IMR-90 (cell line): ENCODE measurements around the gene HRAS. TPM values are rescaled to one million over a fixed set of nuclear protein-coding genes. Genes with fewer than 3 reads are reported as not detected.

Source experiments
- ATAC-seq: fragments of 200-7000 bp; cut with Tn5 transposase; 2 replicates; pipeline ENCODE4 v1.9.1; 2020; ENCODE audit warnings: low read depth, mild to moderate bottlenecking, moderate library complexity
- BruUV-seq: library from RNA; stranded (reverse); fragments of 400-500 nt; replicated peaks from 2 replicates; lab custom pipeline; 2021; lab: Mats Ljungman, UMichigan
- CTCF ChIA-PET: fragments of 300-600 bp; formaldehyde crosslinking; extraction: SDS; loops from one replicate; lab custom pipeline; 2021; ENCODE audit warnings: antibody characterized with exemption; lab: Yijun Ruan, JAX
- POLR2A ChIA-PET: fragments of 300-600 bp; sonication (Branson Sonifier 250); formaldehyde crosslinking; loops from one replicate; lab custom pipeline; 2022; ENCODE audit warnings: antibody characterized with exemption; ENCODE audit not compliant: unreplicated experiment; lab: Charles Lee
- DNase-seq: peaks from one replicate; pipeline ENCODE4 v3.0.0; 2013
- H2AFZ ChIP-seq: replicated peaks from 2 replicates; pipeline ENCODE3; 2013; ENCODE audit warnings: low read length, mild to moderate bottlenecking; ENCODE audit not compliant: poor library complexity
- H2AK5ac ChIP-seq: 2 replicates; pipeline ENCODE4 v1.6.1; 2013; ENCODE audit warnings: low read depth, low read length, inconsistent platforms
- H2AK9ac ChIP-seq: replicated peaks from 2 replicates; pipeline ENCODE3; 2013; ENCODE audit warnings: mild to moderate bottlenecking, low read depth, low read length, moderate library complexity; ENCODE audit not compliant: poor library complexity
- H2BK120ac ChIP-seq: 2 replicates; pipeline ENCODE4 v1.6.1; 2013; ENCODE audit warnings: low read depth, low read length, inconsistent platforms
- H2BK15ac ChIP-seq: 3 replicates; pipeline ENCODE4 v1.6.1; 2013; ENCODE audit warnings: low read depth, low read length, inconsistent platforms
- H2BK20ac ChIP-seq: 2 replicates; pipeline ENCODE4 v1.6.1; 2013; ENCODE audit warnings: low read depth, mild to moderate bottlenecking, inconsistent platforms, low read length, moderate library complexity
- H2BK5ac ChIP-seq: 2 replicates; pipeline ENCODE4 v1.6.1; 2013; ENCODE audit warnings: mild to moderate bottlenecking, low read depth, low read length, inconsistent platforms; ENCODE audit not compliant: poor library complexity, severe bottlenecking
- H3K14ac ChIP-seq: replicated peaks from 2 replicates; pipeline ENCODE4 v1.6.1; 2013; ENCODE audit warnings: low read depth, low read length, inconsistent platforms
- H3K18ac ChIP-seq: 2 replicates; pipeline ENCODE4 v1.6.1; 2013; ENCODE audit warnings: low read depth, low read length, control low read depth
- H3K23ac ChIP-seq: 2 replicates; pipeline ENCODE4 v1.6.1; 2013; ENCODE audit warnings: low read depth, low read length, inconsistent platforms
- H3K27ac ChIP-seq: 2 replicates; pipeline ENCODE4 v1.5.1; 2013; ENCODE audit warnings: mild to moderate bottlenecking, control low read depth, low read length; ENCODE audit not compliant: insufficient read depth
- H3K27me3 ChIP-seq: 2 replicates; pipeline ENCODE4 v1.6.1; 2013; ENCODE audit warnings: low read length; ENCODE audit not compliant: control insufficient read depth, insufficient read depth
- H3K36me3 ChIP-seq: 2 replicates; pipeline ENCODE4 v1.6.1; 2013; ENCODE audit warnings: low read length, mixed read lengths; ENCODE audit not compliant: control insufficient read depth, insufficient read depth
- H3K4ac ChIP-seq: 2 replicates; pipeline ENCODE4 v1.6.1; 2013; ENCODE audit warnings: low read depth, low read length, inconsistent platforms
- H3K4me1 ChIP-seq: 2 replicates; pipeline ENCODE4 v1.6.1; 2013; ENCODE audit warnings: low read length, mixed read lengths; ENCODE audit not compliant: control insufficient read depth, insufficient read depth
- H3K4me2 ChIP-seq: 2 replicates; pipeline ENCODE4 v1.6.1; 2013; ENCODE audit warnings: low read depth, mild to moderate bottlenecking, control low read depth, low read length, moderate library complexity
- H3K4me3 ChIP-seq: 2 replicates; pipeline ENCODE4 v1.5.1; 2013; ENCODE audit warnings: low read depth, mild to moderate bottlenecking, control low read depth, low read length, moderate library complexity; ENCODE audit not compliant: insufficient read depth
- H3K56ac ChIP-seq: 2 replicates; pipeline ENCODE4 v1.6.1; 2013; ENCODE audit warnings: low read length, inconsistent platforms; ENCODE audit not compliant: insufficient read depth; ENCODE audit errors: extremely low read depth
- H3K79me1 ChIP-seq, 2 experiments: 2 replicates each; pipeline ENCODE4 v1.6.1; 2013; ENCODE audit warnings: low read length in 2 of 2, inconsistent platforms in 1 of 2, low read depth in 1 of 2
- H3K9ac ChIP-seq: 2 replicates; pipeline ENCODE4 v1.6.1; 2013; ENCODE audit warnings: low read depth, low read length, control low read depth
- H3K9me1 ChIP-seq: 2 replicates; pipeline ENCODE4 v1.6.1; 2013; ENCODE audit warnings: low read length, inconsistent platforms; ENCODE audit not compliant: insufficient read depth
- H3K9me3 ChIP-seq: 2 replicates; pipeline ENCODE4 v1.6.1; 2013; ENCODE audit warnings: low read length; ENCODE audit not compliant: control insufficient read depth, insufficient read depth
- H4K20me1 ChIP-seq: 2 replicates; pipeline ENCODE4 v1.6.1; 2013; ENCODE audit warnings: low read length, inconsistent platforms; ENCODE audit not compliant: insufficient read depth
- H4K5ac ChIP-seq: 2 replicates; pipeline ENCODE4 v1.6.1; 2013; ENCODE audit warnings: mild to moderate bottlenecking, low read depth, low read length, control low read depth
- H4K8ac ChIP-seq, 2 experiments: 2 replicates each; pipeline ENCODE4 v1.6.1; 2013; ENCODE audit warnings: low read depth in 2 of 2, low read length in 2 of 2, control low read depth in 1 of 2, inconsistent platforms in 1 of 2
- H4K91ac ChIP-seq: 2 replicates; pipeline ENCODE4 v1.6.1; 2013; ENCODE audit warnings: low read depth, low read length, inconsistent platforms; ENCODE audit not compliant: insufficient read depth
- BHLHE40 ChIP-seq: fragments of 150-350 bp; IDR thresholded peaks from 2 replicates; pipeline ENCODE4 v1.6.1; 2016; ENCODE audit warnings: mild to moderate bottlenecking, low read depth, low read length
- CEBPB ChIP-seq: IDR thresholded peaks from 2 replicates; pipeline ENCODE4 v1.6.1; 2012; ENCODE audit warnings: low read depth, low read length, improper control_type of control experiment
- CHD1 ChIP-seq: IDR thresholded peaks from 2 replicates; pipeline ENCODE4 v1.6.1; 2012; ENCODE audit warnings: low read depth, low read length, improper control_type of control experiment
- ELK1 ChIP-seq: fragments of 150-350 bp; IDR thresholded peaks from 2 replicates; pipeline ENCODE4 v1.6.1; 2016; ENCODE audit warnings: low read depth, mild to moderate bottlenecking, low read length, moderate library complexity, borderline replicate concordance
- FOS ChIP-seq: fragments of 150-350 bp; IDR thresholded peaks from 2 replicates; pipeline ENCODE4 v1.6.1; 2016; ENCODE audit warnings: low read depth, low read length
- MAFK ChIP-seq: IDR thresholded peaks from 2 replicates; pipeline ENCODE4 v1.6.1; 2012; ENCODE audit warnings: low read depth, low read length, improper control_type of control experiment
- MAZ ChIP-seq: IDR thresholded peaks from 2 replicates; pipeline ENCODE4 v1.6.1; 2012; ENCODE audit warnings: low read depth, mild to moderate bottlenecking, low read length, improper control_type of control experiment, moderate library complexity, borderline replicate concordance
- MXI1 ChIP-seq: IDR thresholded peaks from 2 replicates; pipeline ENCODE4 v1.6.1; 2012; ENCODE audit warnings: low read depth, mild to moderate bottlenecking, low read length, moderate library complexity, borderline replicate concordance
- NFE2L2 ChIP-seq: fragments of 150-350 bp; IDR thresholded peaks from 2 replicates; pipeline ENCODE4 v1.6.1; 2016; ENCODE audit warnings: low read depth, mild to moderate bottlenecking, low read length
- POLR2A ChIP-seq: IDR thresholded peaks from 2 replicates; pipeline ENCODE4 v1.6.1; 2012; ENCODE audit warnings: mild to moderate bottlenecking, low read depth, low read length
- RAD21 ChIP-seq: IDR thresholded peaks from 2 replicates; pipeline ENCODE4 v1.6.1; 2012; ENCODE audit warnings: low read length, improper control_type of control experiment
- RCOR1 ChIP-seq: IDR thresholded peaks from 2 replicates; pipeline ENCODE4 v1.6.1; 2012; ENCODE audit warnings: mild to moderate bottlenecking, low read length, improper control_type of control experiment; ENCODE audit not compliant: insufficient replicate concordance
- RFX5 ChIP-seq: IDR thresholded peaks from 2 replicates; pipeline ENCODE4 v1.8.0; 2012; ENCODE audit warnings: low read depth, mild to moderate bottlenecking, low read length, moderate library complexity
- SMC3 ChIP-seq: fragments of 150-350 bp; IDR thresholded peaks from 2 replicates; pipeline ENCODE4 v1.6.1; 2016; ENCODE audit warnings: low read depth, mild to moderate bottlenecking, antibody characterized with exemption, low read length, moderate library complexity
- WGBS, 2 experiments: methylation state at CpG; one replicate each; pipeline versions ENCODE4 v1.1.5 to v1.1.7; 2013; ENCODE audit warnings: missing lambda C conversion rate in 2 of 2; ENCODE audit not compliant: insufficient read length in 1 of 2; ENCODE audit errors: extremely low coverage in 2 of 2; 5-methylcytosine and 5-hydroxymethylcytosine counted together
- dilution Hi-C: fragments of 300-500 bp; cut with HindIII; formaldehyde crosslinking; loops from one replicate; pipeline ENCODE4 v1.14.3; 2018; ENCODE audit warnings: low sequenced_read_pairs; ENCODE audit not compliant: unreplicated experiment
- in situ Hi-C: fragments of 300-500 bp; cut with MboI; formaldehyde crosslinking; loops from 3 replicates; pipeline ENCODE4 v1.14.3; 2019; ENCODE audit warnings: low sequenced_read_pairs, inconsistent platforms, mixed read lengths
- intact Hi-C: fragments of 100-400 bp; cut with micrococcal nuclease; formaldehyde crosslinking; loops from 2 replicates; pipeline ENCODE4 v1.10.0; 2022
- polyA plus RNA-seq, 3 experiments: library from polyadenylated mRNA; depleted of rRNA; stranded (reverse); fragments of >200 nt; gene quantifications; 2 replicates each; pipeline ENCODE4 v1.2.3, GENCODE V29; 2012; ENCODE audit warnings: low replicate concordance in 1 of 3
- total RNA-seq: library from RNA; depleted of rRNA; stranded (reverse); fragments of >200 nt; gene quantifications from 2 replicates; pipeline ENCODE4 v1.2.3, GENCODE V29; 2012
- TF ChIP-seq, protein P1 (sequence below): conservative IDR thresholded peaks from 2 replicates; pipeline ENCODE4 v1.5.1; 2012; ENCODE audit warnings: mild to moderate bottlenecking, low read depth, low read length, improper control_type of control experiment
- TF ChIP-seq, protein P2 (sequence below): fragments of 150-350 bp; IDR thresholded peaks from 2 replicates; pipeline ENCODE4 v1.6.1; 2017; ENCODE audit warnings: mild to moderate bottlenecking, antibody characterized with exemption, low read length, low read depth

The HRAS gene
- total and polyA plus RNA-seq, 2 of the 4 experiments (the other 2 are of a cell fraction), result 108 to 123 TPM

- no peak overlapping the region for H2BK5ac ChIP-seq
- POLR2A ChIA-PET, result no interaction called here
- WGBS, 2 experiments, result 93% methylated on average over 5 of the region's 19 CpGs; no CpG with 5 or more reads in 1 of the 2 experiments
- peaks cover 20% of the 10 kb centered on the region for H3K36me3 ChIP-seq
- no peak for ATAC-seq
- dilution Hi-C loops (no loop called here), intact Hi-C loops (no loop called here), in situ Hi-C loops (no loop called here)
- no peak overlapping the region for H3K9ac ChIP-seq
- no TSS peak for BruUV-seq
- no peak overlapping the region for H2AFZ ChIP-seq
- no peaks in the 10 kb centered on the region for H3K4me1 ChIP-seq
- CTCF ChIA-PET, result no interaction called here
- H3K4me2 ChIP-seq, result no peak overlapping the region
- H3K27ac ChIP-seq, result no peak overlapping the region
- H3K4me3 ChIP-seq, result no peak overlapping the region
- H2AK5ac ChIP-seq, result no peak overlapping the region
- H4K20me1 ChIP-seq, result peaks cover 4% of the 10 kb centered on the region; the same call in 1 of the 2 replicates
- H3K18ac ChIP-seq, result no peak overlapping the region
- H2BK15ac ChIP-seq, result no peak overlapping the region
- H3K56ac ChIP-seq, result no peak overlapping the region
- no peak overlapping the region for H2BK20ac ChIP-seq
- H4K91ac ChIP-seq, result no peak overlapping the region
- H3K9me1 ChIP-seq, result no peaks in the 10 kb centered on the region
- no peak overlapping the region for H3K4ac ChIP-seq
- H4K8ac ChIP-seq, result no peak overlapping the region
- TF ChIP-seq RCOR1, result no peak
- no peak for TF ChIP-seq ELK1
- TF ChIP-seq CEBPB, result no peak
- TF ChIP-seq, protein P1, sequence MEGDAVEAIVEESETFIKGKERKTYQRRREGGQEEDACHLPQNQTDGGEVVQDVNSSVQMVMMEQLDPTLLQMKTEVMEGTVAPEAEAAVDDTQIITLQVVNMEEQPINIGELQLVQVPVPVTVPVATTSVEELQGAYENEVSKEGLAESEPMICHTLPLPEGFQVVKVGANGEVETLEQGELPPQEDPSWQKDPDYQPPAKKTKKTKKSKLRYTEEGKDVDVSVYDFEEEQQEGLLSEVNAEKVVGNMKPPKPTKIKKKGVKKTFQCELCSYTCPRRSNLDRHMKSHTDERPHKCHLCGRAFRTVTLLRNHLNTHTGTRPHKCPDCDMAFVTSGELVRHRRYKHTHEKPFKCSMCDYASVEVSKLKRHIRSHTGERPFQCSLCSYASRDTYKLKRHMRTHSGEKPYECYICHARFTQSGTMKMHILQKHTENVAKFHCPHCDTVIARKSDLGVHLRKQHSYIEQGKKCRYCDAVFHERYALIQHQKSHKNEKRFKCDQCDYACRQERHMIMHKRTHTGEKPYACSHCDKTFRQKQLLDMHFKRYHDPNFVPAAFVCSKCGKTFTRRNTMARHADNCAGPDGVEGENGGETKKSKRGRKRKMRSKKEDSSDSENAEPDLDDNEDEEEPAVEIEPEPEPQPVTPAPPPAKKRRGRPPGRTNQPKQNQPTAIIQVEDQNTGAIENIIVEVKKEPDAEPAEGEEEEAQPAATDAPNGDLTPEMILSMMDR, result no peak
- no peak for TF ChIP-seq NFE2L2
- no peak for TF ChIP-seq POLR2A
- TF ChIP-seq BHLHE40, result no peak
- no peak for TF ChIP-seq RAD21
- TF ChIP-seq MAFK, result no peak
- TF ChIP-seq MXI1, result no peak
- no peak for TF ChIP-seq RFX5
- no peak for TF ChIP-seq MAZ
- TF ChIP-seq, protein P2, sequence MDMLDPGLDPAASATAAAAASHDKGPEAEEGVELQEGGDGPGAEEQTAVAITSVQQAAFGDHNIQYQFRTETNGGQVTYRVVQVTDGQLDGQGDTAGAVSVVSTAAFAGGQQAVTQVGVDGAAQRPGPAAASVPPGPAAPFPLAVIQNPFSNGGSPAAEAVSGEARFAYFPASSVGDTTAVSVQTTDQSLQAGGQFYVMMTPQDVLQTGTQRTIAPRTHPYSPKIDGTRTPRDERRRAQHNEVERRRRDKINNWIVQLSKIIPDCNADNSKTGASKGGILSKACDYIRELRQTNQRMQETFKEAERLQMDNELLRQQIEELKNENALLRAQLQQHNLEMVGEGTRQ, result no peak
- TF ChIP-seq CHD1, result no peak
- no peak for TF ChIP-seq FOS
- no peak for TF ChIP-seq SMC3
- no peak overlapping the region for H3K23ac ChIP-seq
- DNase-seq, result no peak
- no peak overlapping the region for H2BK120ac ChIP-seq
- H3K79me1 ChIP-seq, result peaks cover 10 to 27% of the 10 kb centered on the region in 2 experiments; a peak in 3 of 4 replicates
- no peak overlapping the region for H3K14ac ChIP-seq
- no peak overlapping the region for H2AK9ac ChIP-seq
- H4K5ac ChIP-seq, result no peak overlapping the region
- no peaks in the 10 kb centered on the region for H3K9me3 ChIP-seq
- H3K27me3 ChIP-seq, result no peaks in the 10 kb centered on the region
Measured at GRCh38 chr11:488579-488978, 46.8 kb downstream of the HRAS start.
